ENCODE measurements around the gene PIK3CA.
"Not testable (repeated sequence)": the region's sequence is repeated elsewhere in the genome, so short reads cannot be mapped to it uniquely, and the experiment has no call there.

The PIK3CA gene

GRCh38 chr3:179236669-179237301, 88.6 kb downstream of the PIK3CA start:
- Histone ChIP-seq H3K27me3 (ENCODE audit: insufficient read depth, low read depth, severe bottlenecking) (no peaks in the 10 kb centered on the region), H3K4me3 (ENCODE audit: low read depth, low read length) (no peak overlapping the region), H3K36me3 (no peaks in the 10 kb centered on the region), H3K9me3 (ENCODE audit: severe bottlenecking) (no peaks in the 10 kb centered on the region), H3K27ac (no peak overlapping the region)
- TF ChIP-seq CTCF (IDR thresholded peaks at IDR 0.05; ENCODE audit: low read depth, low read length) = no peak
- DNase-seq = no peak

- not testable (repeated sequence) for H3K36me3 ChIP-seq; H3K4me3 ChIP-seq (ENCODE audit: low read depth, low read length); H3K27ac ChIP-seq; H3K27me3 ChIP-seq (ENCODE audit: insufficient read depth, low read depth, severe bottlenecking); H3K9me3 ChIP-seq (ENCODE audit: severe bottlenecking); DNase-seq
Observed at GRCh38 chr3:179240299-179240698, 92.1 kb downstream of the PIK3CA start.

GRCh38 chr3:179242859-179243258, 94.7 kb downstream of the PIK3CA start:
- DNase-seq; H3K27me3 ChIP-seq (ENCODE audit: insufficient read depth, low read depth, severe bottlenecking); H3K9me3 ChIP-seq (ENCODE audit: severe bottlenecking); H3K36me3 ChIP-seq; H3K27ac ChIP-seq; H3K4me3 ChIP-seq (ENCODE audit: low read depth, low read length): not testable (repeated sequence)

- DNase-seq = no peak
- no peaks in the 10 kb centered on the region for H3K27me3 ChIP-seq (ENCODE audit: insufficient read depth, low read depth, severe bottlenecking)
- no peak for TF ChIP-seq CTCF (IDR thresholded peaks at IDR 0.05; ENCODE audit: low read depth, low read length)
Observed at GRCh38 chr3:179244878-179245277, 96.7 kb downstream of the PIK3CA start.

GRCh38 chr3:179247289-179248015, 99.3 kb downstream of the PIK3CA start:
- no peak overlapping the region for H3K4me3 ChIP-seq (ENCODE audit: low read depth, low read length)
- H3K27ac ChIP-seq = no peak overlapping the region
- no peak for DNase-seq
- no peaks in the 10 kb centered on the region for H3K36me3 ChIP-seq
- TF ChIP-seq CTCF (IDR thresholded peaks at IDR 0.05; ENCODE audit: low read depth, low read length) = no peak
- no peaks in the 10 kb centered on the region for H3K9me3 ChIP-seq (ENCODE audit: severe bottlenecking)
- H3K27me3 ChIP-seq (ENCODE audit: insufficient read depth, low read depth, severe bottlenecking) = no peaks in the 10 kb centered on the region

More at GRCh38 chr3:179244878-179245277, 96.7 kb downstream of the PIK3CA start:
- Histone ChIP-seq H3K27ac (no peak overlapping the region), H3K4me3 (ENCODE audit: low read depth, low read length) (no peak overlapping the region), H3K9me3 (ENCODE audit: severe bottlenecking) (no peaks in the 10 kb centered on the region), H3K36me3 (no peaks in the 10 kb centered on the region)

- Histone ChIP-seq H3K4me3 (ENCODE audit: low read depth, low read length) (no peak within 1 kb of the TSS), H3K9me3 (ENCODE audit: severe bottlenecking) (no peaks in the 10 kb centered on the region), H3K27me3 (ENCODE audit: insufficient read depth, low read depth, severe bottlenecking) (no peaks in the 10 kb centered on the region), H3K27ac (no peak within 1 kb of the TSS), H3K36me3 (no peaks in the 10 kb centered on the region)
- no peak for DNase-seq
- no peak for TF ChIP-seq CTCF (IDR thresholded peaks at IDR 0.05; ENCODE audit: low read depth, low read length)
Observed at GRCh38 chr3:179250803-179251476, 102.8 kb downstream of the PIK3CA start, which contains the start of gene KCNMB3. KCNMB3 (minus strand) TSS chr3:179251114; CDS start chr3:179250990, 124 bp downstream.

Data from WERI-Rb-1 (cell line).